Psoas muscle (tissue), 8 donors: ENCODE results near the gene SAMD11. TPM values are rescaled to one million over a fixed set of nuclear protein-coding genes. Genes with fewer than 3 reads are reported as not detected.
A peak's percentile ranks its signal among the peaks of the same experiment; 100 is the strongest.

Experiments used
- ATAC-seq, 4 donors: fragments of 200-7000 bp; cut with Tn5 transposase; one replicate each; pipeline ENCODE4 v1.9.1; 2020; ENCODE audit warnings: moderate library complexity in 3 of 4, mild to moderate bottlenecking in 2 of 4
- DNase-seq, 2 donors: peaks; one replicate each; pipeline ENCODE4 v3.0.0-alpha.2; 2020
- H3K27ac ChIP-seq: fragments of 200-600 bp; one replicate; pipeline ENCODE4 v1.8.0; 2022
- H3K27me3 ChIP-seq, 3 donors: fragments of 200-600 bp in 1 of 3; one replicate each; pipeline versions ENCODE4 v1.6.1 to v1.8.0; 2013 to 2022; ENCODE audit warnings: low read length in 2 of 3, mild to moderate bottlenecking in 2 of 3, moderate library complexity in 1 of 3; ENCODE audit not compliant: insufficient read depth in 3 of 3
- H3K36me3 ChIP-seq, 2 donors: fragments of 200-600 bp in 1 of 2; one replicate each; pipeline versions ENCODE4 v1.6.1 to v1.8.0; 2013 to 2022; ENCODE audit warnings: low read depth in 1 of 2, mild to moderate bottlenecking in 1 of 2, moderate library complexity in 1 of 2; ENCODE audit not compliant: insufficient read depth in 1 of 2
- H3K4me1 ChIP-seq: fragments of 200-600 bp; one replicate; pipeline ENCODE4 v1.8.0; 2022
- H3K4me3 ChIP-seq: fragments of 200-600 bp; one replicate; pipeline ENCODE4 v1.8.0; 2022; ENCODE audit warnings: mild to moderate bottlenecking
- H3K9me3 ChIP-seq: fragments of 200-600 bp; one replicate; pipeline ENCODE4 v1.8.0; 2022
- CTCF ChIP-seq: fragments of 200-600 bp; IDR thresholded peaks from one replicate; pipeline ENCODE4 v1.8.0; 2022; ENCODE audit warnings: antibody characterized with exemption
- WGBS, 3 donors: extraction: QIAGEN DNeasy Blood & Tissue Kit; methylation state at CpG; one replicate each; pipeline versions ENCODE4 v1.1.6 to v1.1.7; 2013; 5-methylcytosine and 5-hydroxymethylcytosine counted together
- intact Hi-C, 2 donors: fragments of 100-400 bp; cut with DNase I; formaldehyde crosslinking; loops; one replicate each; pipeline versions ENCODE4 v1.11.0 to v1.14.2; 2022
- polyA plus RNA-seq, 3 donors: library from polyadenylated mRNA; stranded (reverse); fragments of 200-250 nt; gene quantifications; one replicate each; pipeline ENCODE4 v1.2.3, GENCODE V29; 2013
- total RNA-seq, 4 donors: library from RNA; stranded (reverse); fragmentation: NEBNext Ultra II Directional in 2 of 4; extraction: Animal tissue kit (Norgen Biotek cat#: 25700) in 2 of 4; gene quantifications; one replicate each; pipeline versions ENCODE4 v1.2.1 to v1.2.4, GENCODE V29; 2021 to 2023
- donor health status: healthy with polysubstance abuse.
- donor health status: DM: no; HTN: no; CAD: no; lungs with moderate emphysema.
- donor health status: Bipolar disorder and iron deficiency.
- donor health status: healthy.
- donor health status: DM: yes; HTN: yes; CAD: no.
- donor health status: DM: no; HTN: no; CAD: no.
- donor health status: DM: no; HTN: no; CAD: no.
- donor health status: DM: yes; HTN: yes; CAD: no.

Gene SAMD11
- total and polyA plus RNA-seq, 7 donors = 0.28 to 6.9 (median 1.0) TPM; not detected in 1

GRCh38 chr1:991895-992294, 68.2 kb downstream of the SAMD11 start:
- intact Hi-C loops = no loop called here
- ATAC-seq (no peak), DNase-seq (no peak)
- Histone ChIP-seq H3K4me1 (no peaks in the 10 kb centered on the region), H3K9me3 (no peaks in the 10 kb centered on the region), H3K36me3 (no peaks in the 10 kb centered on the region), H3K27ac (no peak overlapping the region), H3K27me3 (no peaks in the 10 kb centered on the region), H3K4me3 (no peak overlapping the region)
- WGBS, 3 donors = 96 to 97% (median 97%) methylated on average over 10 of the region's 10 CpGs
- no peak for TF ChIP-seq CTCF

GRCh38 chr1:992362-992761, 68.6 kb downstream of the SAMD11 start:
- H3K27ac ChIP-seq = no peak overlapping the region
- no peaks in the 10 kb centered on the region for H3K9me3 ChIP-seq
- H3K4me3 ChIP-seq = no peak overlapping the region
- no peaks in the 10 kb centered on the region for H3K27me3 ChIP-seq
- H3K36me3 ChIP-seq = no peaks in the 10 kb centered on the region
- ATAC-seq (no peak), DNase-seq (no peak)
- no peaks in the 10 kb centered on the region for H3K4me1 ChIP-seq
- WGBS, 3 donors = 93 to 94% (median 94%) methylated on average over 7 of the region's 7 CpGs
- no peak for TF ChIP-seq CTCF
- intact Hi-C loops = no loop called here

- Histone ChIP-seq H3K27ac (no peak overlapping the region), H3K4me3 (no peak overlapping the region), H3K9me3 (no peaks in the 10 kb centered on the region), H3K27me3 (peaks cover 0 to 7% (median 0%) of the 10 kb centered on the region in 3 donors), H3K4me1 (no peaks in the 10 kb centered on the region), H3K36me3 (no peaks in the 10 kb centered on the region)
- intact Hi-C loops = no loop called here
- ATAC-seq (no peak), DNase-seq (peak in 1 of 2 donors; percentile 9)
- TF ChIP-seq CTCF = no peak
- WGBS, 3 donors = 66 to 72% (median 67%) methylated on average over 15 of the region's 15 CpGs
These were observed 69.8 kb downstream of the SAMD11 start for GRCh38 chr1:993379-993995.

Other genes with a start within 250 kb of the SAMD11 start
- gene OR4F16, start 237.3 kb upstream of the SAMD11 start, total RNA-seq = not detected
- under 1 TPM in 1 of 3 donors, not detected in 2; 0.04 TPM for gene OR4F16, start 237.3 kb upstream of the SAMD11 start, polyA plus RNA-seq
- gene NOC2L, start 35.3 kb downstream of the SAMD11 start, total RNA-seq = 10 to 100 TPM; 61.4 to 87.0 (median 82.7) TPM
- 100 to 1,000 TPM in 1 of 3 donors, 10 to 100 TPM in 2; 78.1 to 106 (median 92.7) TPM for gene NOC2L, start 35.3 kb downstream of the SAMD11 start, polyA plus RNA-seq
- gene KLHL17, start 36.7 kb downstream of the SAMD11 start, total RNA-seq = 1 to 10 TPM; 2.1 to 3.8 (median 3.0) TPM
- 1 to 10 TPM; 3.4 to 5.5 (median 4.1) TPM for gene KLHL17, start 36.7 kb downstream of the SAMD11 start, polyA plus RNA-seq
- gene PLEKHN1, start 42.6 kb downstream of the SAMD11 start, total RNA-seq = not detected
- under 1 TPM in 1 of 3 donors, not detected in 2; 0.03 TPM for gene PLEKHN1, start 42.6 kb downstream of the SAMD11 start, polyA plus RNA-seq
- 100 to 1,000 TPM in 2 of 4 donors, 10 to 100 TPM in 2; 13.9 to 249 (median 109) TPM for gene PERM1, start 58.2 kb downstream of the SAMD11 start, total RNA-seq
- 100 to 1,000 TPM in 1 of 3 donors, 10 to 100 TPM in 2; 38.1 to 239 (median 58.5) TPM for gene PERM1, start 58.2 kb downstream of the SAMD11 start, polyA plus RNA-seq
- gene HES4, start 76.2 kb downstream of the SAMD11 start, total RNA-seq = 10 to 100 TPM in 3 of 4 donors, 1 to 10 TPM in 1; 7.2 to 21.8 (median 12.6) TPM
- gene HES4, start 76.2 kb downstream of the SAMD11 start, polyA plus RNA-seq = 10 to 100 TPM in 1 of 3 donors, 1 to 10 TPM in 2; 2.3 to 20.2 (median 5.4) TPM
- gene ISG15, start 89.6 kb downstream of the SAMD11 start, total RNA-seq = 10 to 100 TPM in 1 of 4 donors, 1 to 10 TPM in 3; 2.9 to 12.4 (median 8.1) TPM
- gene ISG15, start 89.6 kb downstream of the SAMD11 start, polyA plus RNA-seq = 10 to 100 TPM; 13.3 to 22.1 (median 17.1) TPM
- gene AGRN, start 96.2 kb downstream of the SAMD11 start, total RNA-seq = 1 to 10 TPM; 3.4 to 5.4 (median 4.6) TPM
- gene AGRN, start 96.2 kb downstream of the SAMD11 start, polyA plus RNA-seq = 1 to 10 TPM; 1.3 to 3.0 (median 1.4) TPM
- gene RNF223, start 150.4 kb downstream of the SAMD11 start, total RNA-seq = not detected
- not detected for gene RNF223, start 150.4 kb downstream of the SAMD11 start, polyA plus RNA-seq
- gene C1orf159, start 192.2 kb downstream of the SAMD11 start, total RNA-seq = 1 to 10 TPM; 1.5 to 3.5 (median 2.6) TPM
- 1 to 10 TPM; 4.1 to 6.7 (median 4.3) TPM for gene C1orf159, start 192.2 kb downstream of the SAMD11 start, polyA plus RNA-seq
- gene TTLL10, start 250.0 kb downstream of the SAMD11 start, total RNA-seq = under 1 TPM in 1 of 4 donors, not detected in 3; 0.27 TPM
- under 1 TPM; 0.03 to 0.10 (median 0.10) TPM for gene TTLL10, start 250.0 kb downstream of the SAMD11 start, polyA plus RNA-seq